ENCODE results near the gene SERPINI1.

- TF ChIP-seq TSC22D4 (tag; IDR thresholded peaks at IDR 0.05) (no peak), MLX (CRISPR knock-in tag; conservative IDR thresholded peaks at IDR 0.05) (no peak)
Measured at GRCh38 chr3:167863811-167864551, 128.5 kb downstream of the SERPINI1 start.

Measured in K562 (cell line).